ENCODE results near the gene CMPK2.

The CMPK2 gene

DNA sequence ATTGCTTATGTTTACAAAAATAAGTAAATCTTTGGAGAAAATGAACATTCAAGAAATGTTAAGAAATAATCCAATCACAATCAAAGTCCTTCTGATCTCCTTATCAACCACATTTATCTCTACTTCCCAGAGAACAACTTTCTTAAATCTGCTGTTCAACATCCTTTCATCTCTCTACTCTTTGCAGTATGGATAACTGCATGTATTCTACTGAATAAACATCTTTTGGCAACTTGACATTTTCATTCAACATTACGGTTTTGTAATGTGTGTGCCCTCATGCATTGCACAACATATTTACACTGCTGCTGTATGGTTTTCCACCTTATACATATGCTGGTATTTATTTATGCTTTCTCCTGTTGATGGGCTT, 9.2 kb downstream of the CMPK2 start:
- H3K9me3 ChIP-seq (ENCODE audit: severe bottlenecking): peaks cover 14% of the 10 kb centered on the region
- no peaks in the 10 kb centered on the region for H3K27me3 ChIP-seq (ENCODE audit: insufficient read depth, low read depth, severe bottlenecking)
- no peak for DNase-seq
- no peak overlapping the region for H3K4me3 ChIP-seq (ENCODE audit: low read depth, low read length)
- TF ChIP-seq, protein P1, sequence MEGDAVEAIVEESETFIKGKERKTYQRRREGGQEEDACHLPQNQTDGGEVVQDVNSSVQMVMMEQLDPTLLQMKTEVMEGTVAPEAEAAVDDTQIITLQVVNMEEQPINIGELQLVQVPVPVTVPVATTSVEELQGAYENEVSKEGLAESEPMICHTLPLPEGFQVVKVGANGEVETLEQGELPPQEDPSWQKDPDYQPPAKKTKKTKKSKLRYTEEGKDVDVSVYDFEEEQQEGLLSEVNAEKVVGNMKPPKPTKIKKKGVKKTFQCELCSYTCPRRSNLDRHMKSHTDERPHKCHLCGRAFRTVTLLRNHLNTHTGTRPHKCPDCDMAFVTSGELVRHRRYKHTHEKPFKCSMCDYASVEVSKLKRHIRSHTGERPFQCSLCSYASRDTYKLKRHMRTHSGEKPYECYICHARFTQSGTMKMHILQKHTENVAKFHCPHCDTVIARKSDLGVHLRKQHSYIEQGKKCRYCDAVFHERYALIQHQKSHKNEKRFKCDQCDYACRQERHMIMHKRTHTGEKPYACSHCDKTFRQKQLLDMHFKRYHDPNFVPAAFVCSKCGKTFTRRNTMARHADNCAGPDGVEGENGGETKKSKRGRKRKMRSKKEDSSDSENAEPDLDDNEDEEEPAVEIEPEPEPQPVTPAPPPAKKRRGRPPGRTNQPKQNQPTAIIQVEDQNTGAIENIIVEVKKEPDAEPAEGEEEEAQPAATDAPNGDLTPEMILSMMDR (IDR thresholded peaks at IDR 0.05; ENCODE audit: low read depth, low read length): no peak
- H3K27ac ChIP-seq: no peak overlapping the region
- peaks cover 10% of the 10 kb centered on the region for H3K36me3 ChIP-seq

DNA sequence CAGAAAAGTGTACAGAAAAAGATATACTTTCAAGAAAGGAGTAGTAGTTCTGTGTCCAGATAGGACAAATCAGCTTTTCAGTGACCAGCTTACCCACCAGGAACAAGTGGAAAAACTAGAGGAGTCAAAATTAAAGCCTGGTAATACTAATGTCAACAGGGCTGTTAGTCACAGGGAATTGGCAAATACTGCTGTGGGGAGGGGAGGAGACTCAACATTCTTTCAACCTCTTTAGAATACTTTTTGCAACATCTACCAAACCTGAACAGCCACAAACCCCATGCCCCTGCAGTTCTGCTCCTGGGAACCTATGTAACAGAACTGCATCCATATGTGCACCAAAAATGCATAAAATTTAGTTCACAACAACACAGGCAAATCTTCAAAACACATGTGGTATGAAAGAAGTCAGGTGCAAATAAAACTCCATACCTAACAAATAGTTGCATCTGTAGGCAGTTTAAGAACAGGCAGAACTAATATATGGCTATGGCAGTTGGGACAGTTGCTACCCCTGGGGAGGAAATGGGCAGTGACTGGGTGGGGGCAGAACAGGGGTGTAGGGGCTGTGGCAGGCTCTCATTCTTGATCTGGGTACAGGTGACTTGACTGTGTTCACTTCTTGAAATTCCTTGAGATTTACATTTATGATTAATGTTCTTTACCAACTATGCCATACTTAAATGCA, 9.7 kb downstream of the CMPK2 start:
- H3K27me3 ChIP-seq (ENCODE audit: insufficient read depth, low read depth, severe bottlenecking): no peaks in the 10 kb centered on the region
- no peak overlapping the region for H3K27ac ChIP-seq
- no peak for DNase-seq
- no peak overlapping the region for H3K4me3 ChIP-seq (ENCODE audit: low read depth, low read length)
- TF ChIP-seq, protein P1 (IDR thresholded peaks at IDR 0.05; ENCODE audit: low read depth, low read length): no peak
- peaks cover 10% of the 10 kb centered on the region for H3K36me3 ChIP-seq
- peaks cover 14% of the 10 kb centered on the region for H3K9me3 ChIP-seq (ENCODE audit: severe bottlenecking)

DNA sequence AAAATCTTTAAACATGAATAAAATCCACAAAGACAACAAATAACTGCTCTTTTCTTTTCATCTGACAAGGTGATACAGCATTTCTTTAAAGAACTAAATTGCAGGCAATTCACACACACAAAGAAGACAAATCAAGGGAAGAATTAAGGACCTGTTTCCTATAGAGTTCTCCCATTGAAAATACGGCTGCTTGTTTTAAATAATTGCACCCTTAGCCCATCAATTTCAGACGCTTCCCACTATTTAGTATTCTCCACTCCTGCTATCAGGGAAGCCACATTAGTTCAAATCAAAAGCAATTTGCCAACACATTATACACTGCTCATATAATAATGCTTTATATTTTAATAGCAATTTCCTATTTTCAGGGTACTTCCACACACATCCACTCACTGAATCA, 11.3 kb downstream of the CMPK2 start:
- Histone ChIP-seq H3K27me3 (ENCODE audit: insufficient read depth, low read depth, severe bottlenecking) (no peaks in the 10 kb centered on the region), H3K36me3 (no peaks in the 10 kb centered on the region), H3K9me3 (ENCODE audit: severe bottlenecking) (peaks cover 5% of the 10 kb centered on the region), H3K27ac (no peak overlapping the region), H3K4me3 (ENCODE audit: low read depth, low read length) (no peak overlapping the region)
- TF ChIP-seq, protein P1 (IDR thresholded peaks at IDR 0.05; ENCODE audit: low read depth, low read length): no peak
- DNase-seq: no peak

DNA sequence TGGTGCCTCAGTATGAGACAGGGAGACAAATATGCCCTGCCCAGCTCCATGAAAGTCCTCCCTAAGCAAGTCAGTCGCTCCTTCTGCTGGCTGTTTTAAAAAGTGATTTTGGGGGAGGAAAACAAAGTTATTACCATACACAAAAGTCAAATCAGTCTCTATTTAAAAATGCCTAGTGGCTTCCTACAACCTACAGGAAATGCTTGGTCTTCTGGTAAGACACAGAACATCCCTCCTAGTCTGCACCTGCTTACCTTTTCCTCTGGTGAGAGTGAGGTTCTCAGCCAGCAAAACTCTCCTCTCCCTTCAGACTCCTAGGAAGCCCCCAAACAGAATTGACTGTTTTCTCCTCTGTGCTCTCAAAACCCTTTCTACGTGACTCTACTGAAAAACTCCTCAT, 13.5 kb downstream of the CMPK2 start:
- Histone ChIP-seq H3K27me3 (ENCODE audit: insufficient read depth, low read depth, severe bottlenecking) (no peaks in the 10 kb centered on the region), H3K9me3 (ENCODE audit: severe bottlenecking) (peaks cover 5% of the 10 kb centered on the region), H3K36me3 (no peaks in the 10 kb centered on the region), H3K27ac (no peak overlapping the region), H3K4me3 (ENCODE audit: low read depth, low read length) (no peak overlapping the region)
- no peak for DNase-seq
- TF ChIP-seq, protein P1 (IDR thresholded peaks at IDR 0.05; ENCODE audit: low read depth, low read length): no peak

GRCh38 chr2:6846967-6847681, 18.6 kb downstream of the CMPK2 start:
- no peak overlapping the region for H3K27ac ChIP-seq
- no peaks in the 10 kb centered on the region for H3K27me3 ChIP-seq (ENCODE audit: insufficient read depth, low read depth, severe bottlenecking)
- peaks cover 46% of the 10 kb centered on the region for H3K9me3 ChIP-seq (ENCODE audit: severe bottlenecking)
- DNase-seq: no peak
- TF ChIP-seq, protein P1 (IDR thresholded peaks at IDR 0.05; ENCODE audit: low read depth, low read length): no peak
- H3K36me3 ChIP-seq: no peaks in the 10 kb centered on the region
- no peak overlapping the region for H3K4me3 ChIP-seq (ENCODE audit: low read depth, low read length)

Data from WERI-Rb-1 (cell line).